Stimulated activated CD8-positive, alpha-beta memory T cell treated with anti-CD3 and anti-CD28 coated beads, Interleukin-2, amount 100 ng/mL, for 48 hours (primary cell): ENCODE measurements around the gene FNDC3B.
A peak's percentile ranks its signal among the peaks of the same experiment; 100 is the strongest.
"Not testable (repeated sequence)": the region's sequence is repeated elsewhere in the genome, so short reads cannot be mapped to it uniquely, and the experiment has no call there.

ENCODE experiments used
- DNase-seq, 2 donors: peaks; one replicate each; pipeline ENCODE4 v3.0.0-alpha.2; 2020; ENCODE audit warnings: low read depth in 2 of 2

The FNDC3B gene

DNA sequence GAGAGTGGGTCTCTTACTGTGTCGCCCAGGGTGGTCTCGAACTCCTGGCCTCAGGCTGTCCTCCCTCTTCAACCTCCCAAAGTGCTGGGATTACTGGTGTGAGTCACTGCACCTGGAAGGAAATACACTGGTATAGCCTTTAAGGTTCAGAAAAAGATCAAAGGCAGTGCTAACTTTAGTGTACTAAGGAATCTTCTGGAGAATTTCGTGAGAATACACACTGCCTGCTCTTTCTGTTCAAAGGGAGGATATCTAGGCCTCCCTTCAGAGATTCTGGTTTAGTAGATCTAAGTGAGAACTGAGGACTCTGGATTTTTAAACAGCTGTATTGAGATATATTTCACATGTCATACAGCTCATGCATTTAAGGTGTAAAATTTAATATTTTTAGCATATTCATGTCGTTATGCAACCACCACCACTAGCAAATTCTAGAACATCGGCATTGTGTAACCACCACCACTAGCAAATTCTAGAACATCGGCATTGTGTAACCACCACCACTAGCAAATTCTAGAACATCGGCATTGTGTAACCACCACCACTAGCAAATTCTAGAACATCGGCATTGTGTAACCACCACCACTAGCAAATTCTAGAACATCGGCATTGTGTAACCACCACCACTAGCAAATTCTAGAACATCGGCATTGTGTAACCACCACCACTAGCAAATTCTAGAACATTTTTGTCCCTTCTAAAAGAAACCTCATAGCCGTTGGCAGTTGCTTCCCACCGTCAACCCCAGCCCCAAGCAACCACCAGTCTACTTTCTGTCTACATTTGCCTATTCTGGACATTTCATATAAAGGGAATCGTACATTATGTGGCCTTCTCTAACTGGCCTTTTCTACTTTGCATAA lies 54.4 kb downstream of the FNDC3B start:
- DNase-seq, result not testable (repeated sequence)

DNA sequence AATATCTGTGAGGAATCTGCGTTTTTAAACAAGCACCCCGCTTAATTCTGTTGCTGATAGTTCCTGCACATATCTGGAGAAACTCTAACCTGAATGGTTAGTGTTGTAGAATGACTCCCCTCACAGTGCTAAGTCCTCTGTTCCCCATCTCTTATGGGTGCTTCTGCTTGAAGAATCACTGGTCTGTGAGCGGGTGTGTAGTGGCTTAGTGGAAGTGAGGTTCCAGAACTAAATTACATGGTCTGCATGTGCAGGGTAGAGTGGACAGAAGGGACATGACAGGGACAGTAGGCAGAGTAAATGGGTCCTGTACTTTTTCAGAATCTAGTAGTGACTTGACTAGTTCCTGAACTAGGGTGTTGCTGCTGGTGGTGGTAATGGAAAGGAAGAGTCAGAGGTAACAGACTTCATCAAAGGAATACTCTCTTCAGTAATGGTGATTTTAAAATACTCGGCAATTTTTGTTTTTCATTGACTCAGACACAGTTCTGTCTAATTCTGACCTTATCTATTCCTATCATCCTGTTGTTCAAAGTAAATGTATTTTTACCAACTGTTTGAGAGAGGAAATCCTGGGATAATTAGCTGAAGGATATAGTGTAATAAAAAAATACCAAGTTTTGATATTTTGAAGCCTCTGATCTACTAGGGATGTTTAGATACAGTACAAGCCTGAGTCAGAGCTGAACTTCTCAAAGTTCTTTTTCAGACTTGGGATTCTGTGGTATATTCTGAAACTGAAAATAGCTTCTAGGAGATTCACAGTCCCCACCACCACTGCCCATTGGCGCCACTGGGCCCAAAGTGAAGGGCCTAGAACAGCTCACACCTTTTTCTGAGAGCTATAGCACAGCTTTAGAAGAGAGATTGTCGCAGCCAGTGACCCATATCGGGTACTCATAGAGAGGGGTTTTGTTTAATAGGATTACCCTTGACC lies 55.5 kb downstream of the FNDC3B start:
- DNase-seq, result no peak

DNA sequence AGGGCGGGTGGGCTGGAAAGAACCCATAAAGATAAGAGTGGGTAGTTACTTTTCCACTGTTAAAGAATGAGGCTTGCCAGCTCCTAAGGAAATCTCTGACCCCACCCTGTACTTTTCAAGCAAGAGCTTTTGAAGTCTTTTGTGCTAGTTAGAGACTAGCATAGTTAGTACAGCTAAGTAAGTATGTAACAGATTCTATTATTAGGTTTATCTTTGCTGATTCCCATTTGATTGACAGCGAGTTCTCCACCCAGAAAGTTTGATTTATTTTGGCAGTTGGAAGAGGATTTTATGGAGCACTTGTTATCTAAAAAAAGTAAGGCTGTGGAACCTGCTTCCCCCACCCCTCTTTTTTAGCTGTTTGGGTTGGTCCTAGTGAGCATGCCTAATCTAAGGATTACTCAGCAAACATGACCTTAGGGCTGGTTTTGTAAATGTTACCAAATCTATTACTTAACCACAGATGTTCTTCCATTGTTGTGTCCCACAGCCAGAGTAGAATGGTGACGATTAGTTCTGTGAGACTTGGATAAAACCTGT lies 57.6 kb downstream of the FNDC3B start:
- no peak for DNase-seq

DNA sequence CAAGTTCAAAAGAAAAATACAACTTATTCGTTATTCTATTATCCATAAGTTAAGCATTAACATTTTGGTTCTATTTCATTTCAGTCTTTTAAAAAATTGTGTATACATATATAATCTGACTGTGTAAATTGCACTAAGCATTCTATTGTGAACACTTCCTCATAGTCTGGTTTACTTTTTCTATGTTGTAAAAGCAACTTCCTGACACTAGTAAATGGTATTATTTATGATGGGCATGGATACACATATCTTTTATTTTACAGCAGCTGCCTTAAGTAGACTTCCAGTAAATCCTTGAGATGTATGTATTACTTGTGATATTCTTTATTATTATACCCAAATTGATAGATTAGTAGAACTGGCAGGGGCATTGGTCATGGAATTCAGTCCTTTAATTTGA lies 58.2 kb downstream of the FNDC3B start:
- no peak for DNase-seq

DNA sequence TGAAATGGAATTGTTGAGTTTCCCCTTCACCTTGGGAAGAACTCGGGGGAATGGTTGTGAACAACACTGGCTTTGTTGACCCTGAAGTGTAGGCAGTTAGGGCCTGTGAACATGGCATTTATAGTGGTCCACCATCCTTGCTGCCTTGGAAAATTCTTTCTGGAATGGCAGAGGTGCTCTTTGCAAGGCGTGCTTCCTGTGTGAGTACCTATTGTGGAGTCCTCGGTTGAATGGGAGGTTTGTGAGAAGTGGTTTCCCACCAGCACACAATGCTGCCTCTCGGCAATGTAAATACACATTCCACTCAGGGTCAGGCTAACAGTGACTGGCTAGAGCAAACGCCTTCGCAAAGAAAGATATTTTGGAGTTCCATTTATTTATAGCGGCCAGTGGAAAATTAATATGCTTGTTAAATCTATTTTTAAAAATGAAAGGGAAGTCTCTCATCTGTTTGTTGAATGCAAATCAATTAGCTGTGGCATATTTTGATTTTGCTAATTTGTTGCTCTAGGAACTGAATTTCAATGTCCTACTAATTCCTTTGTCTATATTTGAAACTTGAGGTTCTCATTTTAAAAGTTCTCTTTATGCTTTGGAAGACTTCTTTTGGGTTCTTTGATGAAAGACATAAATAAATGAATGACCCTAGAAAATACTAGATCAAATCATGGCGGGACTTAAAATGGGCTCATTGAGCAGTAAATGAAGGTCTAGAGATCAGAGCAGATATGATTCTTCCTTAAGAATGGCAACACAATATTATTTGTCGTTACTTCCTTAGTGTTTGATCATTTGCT lies 59.5 kb downstream of the FNDC3B start:
- DNase-seq, result no peak

DNA sequence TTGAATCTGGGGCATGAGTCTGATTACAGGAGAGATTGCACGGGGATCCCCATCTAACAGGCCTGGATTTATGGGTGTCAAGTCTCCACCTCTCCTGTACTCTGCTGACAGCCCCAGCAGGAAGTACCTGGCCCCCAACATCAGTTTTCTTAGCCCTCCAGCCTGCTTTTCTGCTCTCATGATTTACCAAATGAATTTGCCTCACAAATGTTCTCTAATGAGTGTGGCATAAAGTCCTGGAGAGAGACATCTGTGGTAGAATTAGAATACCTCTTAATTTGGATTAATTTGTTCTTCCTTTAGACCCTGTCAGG lies 60.1 kb downstream of the FNDC3B start:
- DNase-seq, result no peak

DNA sequence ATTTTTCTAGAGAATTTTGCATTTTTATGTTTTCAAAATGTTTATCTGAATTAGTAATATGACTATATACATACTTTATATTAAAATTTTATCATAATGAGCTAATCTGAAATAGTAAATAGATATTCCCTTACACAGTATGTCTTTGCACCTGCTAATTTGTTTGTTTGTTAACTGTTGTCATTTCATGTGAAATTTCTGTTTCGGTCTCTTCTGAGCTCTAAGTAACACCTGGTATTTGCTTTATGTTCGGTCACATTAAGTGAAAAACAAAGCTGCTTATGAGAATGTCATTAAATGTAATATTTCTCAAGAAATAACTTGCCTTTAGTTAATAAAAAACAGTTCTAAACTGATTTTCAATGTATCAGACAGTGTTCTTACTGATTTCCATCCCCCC lies 61.1 kb downstream of the FNDC3B start:
- no peak for DNase-seq

DNA sequence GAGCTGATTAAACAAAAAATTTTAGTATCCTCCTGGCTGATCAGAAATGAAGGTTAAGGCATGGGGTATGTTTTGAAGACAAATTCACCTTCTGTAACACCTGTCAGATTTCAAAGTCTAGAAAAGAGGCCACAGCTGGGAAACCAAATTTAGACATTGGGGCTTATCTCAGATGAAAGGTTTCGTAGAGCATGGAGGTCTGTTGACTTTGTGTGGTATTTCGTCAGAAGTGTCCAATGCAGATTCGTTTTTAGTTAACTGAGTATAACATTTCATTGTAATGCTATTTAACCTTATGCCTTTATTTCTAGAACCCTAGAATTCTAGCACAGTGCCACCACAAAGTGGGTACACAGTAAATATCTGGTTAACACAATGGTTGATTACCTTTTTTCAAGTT lies 61.7 kb downstream of the FNDC3B start:
- DNase-seq, result no peak

DNA sequence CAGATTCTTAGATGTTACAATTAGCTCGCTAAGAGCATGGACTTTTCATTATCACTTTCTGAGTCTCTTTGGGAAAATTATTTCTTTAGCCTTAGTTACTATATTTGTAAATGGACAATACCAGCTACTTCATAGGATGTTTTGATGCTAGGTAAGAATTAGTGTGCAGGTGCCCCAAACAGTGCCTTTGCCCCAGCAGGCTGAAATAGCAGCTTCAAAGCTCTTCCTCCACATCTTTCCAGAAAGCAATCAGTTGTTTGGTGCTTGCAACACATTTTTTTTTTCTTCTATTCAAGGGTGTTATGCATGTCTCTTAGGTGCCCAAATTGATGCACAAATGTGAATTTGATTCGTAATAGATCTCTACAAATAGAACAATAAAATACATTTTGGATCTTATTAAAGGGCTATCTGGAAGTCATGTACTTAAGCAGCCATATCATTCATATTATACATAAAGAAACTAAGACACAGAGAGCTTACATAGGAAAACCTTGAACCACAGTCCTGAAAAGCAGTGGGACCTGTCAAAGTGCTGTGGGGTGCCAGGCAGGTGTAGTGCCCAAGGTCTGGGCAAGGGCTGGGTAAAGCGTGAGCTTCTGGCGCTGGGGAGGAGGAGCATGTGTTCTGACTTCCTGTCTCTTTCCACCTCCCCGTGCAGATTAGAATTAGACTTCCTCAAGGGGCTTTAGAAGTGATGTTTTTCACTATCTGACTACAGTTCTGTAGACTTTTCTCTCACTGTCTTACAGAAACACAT lies 62.9 kb downstream of the FNDC3B start:
- DNase-seq, result no peak

DNA sequence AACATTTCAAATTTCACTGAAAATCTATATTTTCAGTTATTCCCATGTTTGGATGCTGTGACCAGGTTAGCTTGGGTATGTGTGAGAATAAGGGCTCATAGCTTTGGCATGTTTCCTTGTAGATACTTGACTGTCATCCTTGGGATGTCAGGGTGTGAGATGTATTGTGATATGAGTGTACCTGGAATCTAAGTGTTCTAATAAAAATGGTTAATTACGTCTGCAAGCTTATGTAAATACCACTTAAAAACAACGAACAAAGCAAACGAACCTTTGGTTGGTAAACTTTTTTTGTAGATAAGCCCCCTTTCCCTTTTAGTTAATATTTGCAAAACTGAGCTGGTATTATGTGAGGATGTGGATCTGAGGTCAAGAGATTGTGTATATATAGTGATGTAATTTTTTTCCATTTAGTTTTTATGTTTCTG lies 63.5 kb downstream of the FNDC3B start:
- DNase-seq, result no peak

DNA sequence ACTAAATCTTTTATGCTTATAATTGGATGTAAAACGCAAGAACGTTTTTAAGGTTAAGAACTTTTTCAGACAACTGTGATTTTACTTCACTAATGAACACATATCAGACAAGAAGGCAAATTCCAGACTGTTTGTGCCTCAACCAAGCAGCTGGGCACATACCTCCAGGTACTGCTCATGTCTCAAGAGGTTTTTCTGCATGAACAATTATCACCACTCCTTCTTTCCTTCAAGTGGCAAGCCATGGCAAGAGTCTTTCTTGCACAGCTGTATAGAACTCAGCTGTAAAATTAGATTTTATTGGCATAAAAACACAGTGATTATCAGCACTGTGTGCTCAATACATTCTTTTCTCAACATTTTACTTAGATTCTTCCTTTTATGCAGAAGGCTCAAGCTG lies 64.3 kb downstream of the FNDC3B start:
- DNase-seq, result no peak

DNA sequence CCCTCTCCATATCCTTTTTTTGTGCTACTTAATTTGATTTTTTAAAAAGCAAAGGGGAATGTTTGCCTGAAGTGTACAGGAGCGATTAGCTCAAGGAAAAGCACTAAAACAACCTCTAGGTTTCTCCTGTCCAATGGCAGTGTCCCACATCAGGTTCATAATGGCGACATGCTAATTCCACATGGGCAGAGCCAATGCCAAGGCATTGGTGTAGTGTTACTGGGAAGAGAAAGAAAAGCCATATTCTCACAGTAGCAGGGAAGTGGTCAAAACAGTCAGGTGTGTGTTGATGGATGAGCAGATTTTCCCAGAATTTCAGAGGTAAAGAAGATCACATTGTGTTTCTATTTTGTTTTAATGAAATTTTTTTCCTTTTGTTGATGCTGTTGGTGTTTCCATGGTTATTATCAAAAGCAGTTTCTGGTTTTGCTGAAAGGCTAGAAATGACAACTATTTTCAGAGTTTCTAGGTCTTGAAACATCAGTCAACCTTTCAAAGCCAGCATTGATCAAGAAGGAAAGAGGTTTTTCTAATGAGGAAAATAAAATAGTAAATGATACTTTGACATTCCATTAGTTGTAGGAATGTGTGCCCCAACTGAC lies 65.2 kb downstream of the FNDC3B start:
- no peak for DNase-seq

DNA sequence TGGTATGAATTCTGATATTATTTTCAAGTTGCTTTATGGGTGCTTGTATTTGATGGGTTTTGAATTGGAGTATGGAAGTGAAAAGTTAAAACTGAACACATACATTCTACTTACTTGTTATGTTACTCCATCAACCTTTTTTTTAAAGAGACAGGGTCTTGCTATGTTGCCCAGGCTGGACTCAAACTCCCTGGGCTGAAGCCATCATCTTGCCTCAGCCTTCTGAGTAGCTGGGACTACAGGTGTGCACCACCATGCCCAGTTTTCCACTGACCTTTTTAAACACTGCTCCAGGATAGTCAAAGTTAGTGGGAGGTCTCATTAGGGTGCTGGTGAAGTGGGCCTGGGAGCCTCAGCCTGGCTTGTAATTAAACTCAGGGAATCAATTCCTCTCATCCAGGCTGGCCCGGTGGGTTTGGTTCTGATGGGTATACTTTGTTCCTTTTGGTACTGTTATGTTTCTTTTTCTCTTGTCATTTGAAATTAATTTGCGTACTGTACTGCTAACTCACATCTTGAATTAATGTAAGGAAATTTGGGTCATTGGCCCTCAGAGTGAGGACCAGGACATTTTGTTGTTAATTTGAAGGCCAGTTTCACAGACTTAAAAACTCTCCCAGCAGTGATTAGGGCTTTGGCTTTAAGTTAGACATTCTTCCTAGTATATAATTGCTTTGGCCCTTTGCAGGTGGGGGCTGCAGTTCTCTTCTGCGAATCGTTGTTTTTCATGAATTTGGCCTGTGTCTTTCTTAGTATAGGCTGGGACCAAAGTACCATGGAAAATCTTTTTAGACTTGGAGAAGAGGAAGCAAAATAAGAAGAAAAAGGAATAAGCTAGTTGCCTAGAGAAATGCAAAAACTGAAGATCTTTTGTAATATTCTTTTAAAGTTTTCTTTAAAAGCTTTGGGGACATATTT lies 66.9 kb downstream of the FNDC3B start:
- DNase-seq, result no peak

DNA sequence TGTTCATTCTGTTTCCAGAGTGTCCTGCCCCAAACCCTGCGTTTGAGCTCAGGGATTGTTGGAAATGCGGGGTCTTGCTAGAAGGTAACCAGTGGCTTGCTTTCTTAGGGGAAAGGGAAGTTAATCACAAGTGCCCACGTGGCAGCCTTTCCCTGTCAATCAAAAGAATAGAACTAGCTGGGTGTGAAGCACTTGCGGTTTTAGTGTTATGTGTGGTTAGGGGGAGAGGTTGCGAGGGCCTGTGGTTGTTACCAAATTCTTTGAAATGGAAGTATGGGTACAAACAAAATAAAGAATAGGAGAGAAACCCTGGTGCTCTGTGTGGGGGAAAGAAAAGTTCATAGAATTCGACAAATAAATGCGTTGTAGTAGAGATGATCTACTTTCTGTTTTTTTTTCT lies 67.6 kb downstream of the FNDC3B start:
- peak; percentile 44 to 53 for DNase-seq

DNA sequence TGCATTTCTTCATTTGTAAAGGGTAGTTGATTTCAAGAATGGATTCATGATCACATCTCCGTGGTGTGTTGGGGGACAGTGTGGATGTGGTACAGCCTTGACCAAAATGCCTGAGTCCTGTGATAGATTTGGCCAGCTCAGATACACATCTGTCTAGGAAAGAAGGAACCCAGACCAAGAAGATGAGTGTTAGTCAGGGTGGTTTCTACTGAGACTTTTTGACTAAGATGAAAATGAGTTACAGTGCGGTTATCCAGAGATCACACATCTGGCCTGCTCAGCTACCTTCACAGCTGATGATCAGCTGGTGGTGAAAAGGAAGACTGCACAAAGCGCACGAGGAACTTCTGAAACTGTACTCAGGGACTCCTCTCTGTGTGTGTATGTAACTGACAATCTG lies 68.0 kb downstream of the FNDC3B start:
- peak; percentile 18 to 39 for DNase-seq

DNA sequence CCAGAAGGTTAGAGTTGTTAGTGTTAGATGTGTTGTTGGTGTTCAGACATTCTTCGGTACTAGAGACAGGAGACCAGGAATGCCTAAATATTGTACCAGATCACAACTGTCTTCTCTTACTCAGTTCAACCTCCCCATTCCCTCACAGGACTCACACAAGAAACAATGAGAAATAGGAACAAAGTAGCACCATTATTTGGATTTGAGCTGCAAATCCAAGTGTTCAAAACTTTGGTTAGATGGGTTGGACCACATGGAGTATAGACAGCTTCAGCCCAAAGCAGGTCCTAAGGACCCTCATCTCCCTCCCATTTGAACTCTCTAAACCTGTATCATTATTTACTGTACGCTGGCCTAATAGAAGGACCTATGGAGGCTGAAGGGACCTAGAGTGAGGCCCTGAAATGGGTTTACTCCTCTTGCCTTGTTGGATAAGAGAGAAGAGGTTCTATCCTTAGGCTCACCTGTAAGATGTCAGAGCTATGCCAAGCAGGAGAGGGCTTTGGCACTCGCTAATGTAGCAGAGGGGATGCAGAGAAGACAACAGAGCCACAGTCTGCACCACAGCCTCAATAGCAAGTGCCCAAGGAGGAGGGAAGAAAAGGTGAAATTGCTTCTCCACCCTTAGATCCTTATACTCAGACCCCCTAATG lies 70.9 kb downstream of the FNDC3B start:
- DNase-seq, result no peak

DNA sequence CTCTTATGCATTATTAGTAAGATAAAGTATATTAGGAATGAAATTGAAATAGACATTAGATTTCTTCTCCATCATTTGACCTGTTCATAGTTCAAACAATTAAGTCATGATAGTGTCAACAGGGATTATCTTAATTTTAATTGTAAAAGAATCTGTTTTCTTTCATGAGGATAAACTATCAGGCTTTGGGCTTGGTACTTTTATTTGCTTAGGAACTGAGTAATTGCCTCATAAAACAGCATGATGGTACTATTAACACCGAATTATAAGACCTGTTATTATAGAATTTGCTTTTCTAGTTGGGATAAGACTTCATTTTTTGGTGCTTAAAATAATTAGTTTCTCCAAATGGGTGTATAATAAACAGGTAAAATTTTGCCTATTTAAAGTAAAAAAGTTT lies 71.8 kb downstream of the FNDC3B start:
- no peak for DNase-seq

DNA sequence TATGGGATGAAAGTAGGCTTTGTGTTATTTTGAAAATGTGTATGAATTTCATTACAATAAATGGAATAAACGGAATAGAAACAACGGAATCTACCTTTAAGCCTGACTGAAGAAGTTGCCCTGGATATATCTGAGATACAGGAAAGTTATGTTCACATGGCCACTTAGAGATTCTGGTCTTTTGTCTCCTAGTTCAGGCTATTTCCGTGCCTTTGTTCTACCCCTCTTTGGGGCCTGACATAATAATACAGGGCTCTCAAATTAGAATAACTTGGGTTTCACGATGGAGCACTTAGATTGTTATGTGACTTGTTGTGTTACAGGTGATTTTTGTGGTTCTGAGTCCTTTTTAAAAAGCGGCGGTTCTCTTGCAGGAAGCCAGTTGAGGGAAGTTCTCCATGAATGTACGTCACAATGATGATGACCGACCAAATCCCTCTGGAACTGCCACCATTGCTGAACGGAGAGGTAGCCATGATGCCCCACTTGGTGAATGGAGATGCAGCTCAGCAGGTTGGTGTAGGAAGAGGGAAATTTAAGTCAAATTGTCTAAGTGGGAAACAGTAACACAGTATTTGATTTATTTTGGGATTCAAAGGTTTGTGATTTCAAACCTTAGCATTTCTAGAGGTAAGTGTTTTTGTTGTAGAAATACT lies 72.8 kb downstream of the FNDC3B start:
- DNase-seq, result no peak

DNA sequence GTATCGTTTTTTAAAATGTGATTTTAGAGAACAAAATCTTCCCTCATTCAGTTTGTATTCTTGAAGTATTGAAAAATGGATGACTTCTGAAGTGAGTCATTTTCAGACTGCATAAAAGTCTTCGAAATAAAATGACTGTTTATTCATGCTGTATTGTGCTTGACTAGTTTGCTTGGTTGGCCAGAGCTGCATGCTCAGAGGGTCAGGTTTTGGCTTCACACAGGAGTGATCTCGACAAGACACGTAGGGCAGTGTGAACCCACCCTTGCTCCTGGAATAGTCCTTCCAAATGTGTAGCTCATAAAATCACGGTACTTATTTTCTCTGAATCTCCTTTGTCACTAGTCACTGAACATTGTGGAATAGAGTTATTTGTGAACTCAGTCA lies 73.3 kb downstream of the FNDC3B start:
- no peak for DNase-seq
